BE2C (cell line): ENCODE measurements around the gene MOCS2.

ENCODE experiments used
- DNase-seq: peaks from one replicate; pipeline ENCODE4 v3.0.0-alpha.2; 2020
- H3K27me3 ChIP-seq: fragments of 250-450 bp; sonication (Bioruptor Pico); 2 replicates; pipeline ENCODE4 v1.5.1; 2020; ENCODE audit warnings: mild to moderate bottlenecking
- H3K36me3 ChIP-seq: fragments of 250-450 bp; sonication (Bioruptor Pico); 2 replicates; pipeline ENCODE4 v1.5.1; 2020; ENCODE audit warnings: mild to moderate bottlenecking
- H3K4me1 ChIP-seq: fragments of 250-450 bp; sonication (Bioruptor Pico); 2 replicates; pipeline ENCODE4 v1.5.1; 2020
- H3K4me3 ChIP-seq: 2 replicates; pipeline ENCODE4 v1.5.1; 2011; ENCODE audit warnings: low read depth, low read length
- H3K9me3 ChIP-seq: fragments of 250-450 bp; sonication (Bioruptor Pico); 2 replicates; pipeline ENCODE4 v1.5.1; 2020
- TF ChIP-seq, protein P1 (sequence below): IDR thresholded peaks from 2 replicates; pipeline ENCODE4 v1.5.1; 2012; ENCODE audit warnings: mild to moderate bottlenecking, low read depth, low read length

MOCS2 gene

DNA sequence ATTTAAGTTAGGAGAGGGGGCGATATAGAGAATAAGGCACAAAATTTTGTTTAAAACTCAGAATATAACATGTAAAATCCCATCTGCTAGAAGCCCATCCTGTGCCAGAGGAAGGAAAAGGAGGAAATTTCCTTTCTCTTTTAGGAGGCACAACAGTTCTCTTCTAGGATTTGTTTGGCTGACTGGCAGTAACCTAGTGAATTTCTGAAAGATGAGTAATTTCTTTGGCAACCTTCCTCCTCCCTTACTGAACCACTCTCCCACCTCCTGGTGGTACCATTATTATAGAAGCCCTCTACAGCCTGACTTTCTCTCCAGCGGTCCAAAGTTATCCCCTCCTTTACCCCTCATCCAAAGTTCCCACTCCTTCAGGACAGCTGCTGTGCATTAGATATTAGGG is 18.3 kb downstream of the MOCS2 start:
- no peaks in the 10 kb centered on the region for H3K9me3 ChIP-seq
- TF ChIP-seq, protein P1, sequence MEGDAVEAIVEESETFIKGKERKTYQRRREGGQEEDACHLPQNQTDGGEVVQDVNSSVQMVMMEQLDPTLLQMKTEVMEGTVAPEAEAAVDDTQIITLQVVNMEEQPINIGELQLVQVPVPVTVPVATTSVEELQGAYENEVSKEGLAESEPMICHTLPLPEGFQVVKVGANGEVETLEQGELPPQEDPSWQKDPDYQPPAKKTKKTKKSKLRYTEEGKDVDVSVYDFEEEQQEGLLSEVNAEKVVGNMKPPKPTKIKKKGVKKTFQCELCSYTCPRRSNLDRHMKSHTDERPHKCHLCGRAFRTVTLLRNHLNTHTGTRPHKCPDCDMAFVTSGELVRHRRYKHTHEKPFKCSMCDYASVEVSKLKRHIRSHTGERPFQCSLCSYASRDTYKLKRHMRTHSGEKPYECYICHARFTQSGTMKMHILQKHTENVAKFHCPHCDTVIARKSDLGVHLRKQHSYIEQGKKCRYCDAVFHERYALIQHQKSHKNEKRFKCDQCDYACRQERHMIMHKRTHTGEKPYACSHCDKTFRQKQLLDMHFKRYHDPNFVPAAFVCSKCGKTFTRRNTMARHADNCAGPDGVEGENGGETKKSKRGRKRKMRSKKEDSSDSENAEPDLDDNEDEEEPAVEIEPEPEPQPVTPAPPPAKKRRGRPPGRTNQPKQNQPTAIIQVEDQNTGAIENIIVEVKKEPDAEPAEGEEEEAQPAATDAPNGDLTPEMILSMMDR, result no peak
- H3K36me3 ChIP-seq, result no peaks in the 10 kb centered on the region
- H3K4me1 ChIP-seq, result no peaks in the 10 kb centered on the region
- H3K4me3 ChIP-seq, result no peak overlapping the region
- DNase-seq, result no peak
- no peaks in the 10 kb centered on the region for H3K27me3 ChIP-seq

DNA sequence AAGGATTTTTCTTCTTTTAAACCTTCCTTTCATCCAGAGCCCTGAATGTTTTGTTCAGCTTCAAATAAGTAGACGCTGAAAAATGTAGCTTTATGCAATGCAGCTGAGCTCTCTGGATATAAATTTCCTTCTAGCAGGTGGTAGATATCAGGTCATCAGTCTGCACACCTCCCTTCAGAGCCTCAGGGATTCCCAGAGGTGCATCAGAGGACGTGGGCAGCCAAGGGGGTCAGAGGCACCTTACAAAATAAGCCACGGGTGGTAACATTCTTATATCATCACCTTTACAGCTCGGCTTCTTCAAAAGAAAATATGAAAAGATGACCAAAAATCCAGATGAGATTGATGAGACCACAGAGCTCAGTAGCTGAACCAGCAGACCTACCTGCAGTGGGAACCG is 19.3 kb downstream of the MOCS2 start:
- H3K36me3 ChIP-seq, result no peaks in the 10 kb centered on the region
- no peak overlapping the region for H3K4me3 ChIP-seq
- H3K9me3 ChIP-seq, result no peaks in the 10 kb centered on the region
- no peak for DNase-seq
- H3K4me1 ChIP-seq, result no peaks in the 10 kb centered on the region
- no peaks in the 10 kb centered on the region for H3K27me3 ChIP-seq
- TF ChIP-seq, protein P1, result no peak

GRCh38 chr5:53089481-53089991 is 20.0 kb downstream of the MOCS2 start:
- Histone ChIP-seq H3K4me1 (no peaks in the 10 kb centered on the region), H3K36me3 (no peaks in the 10 kb centered on the region)
- no peak for DNase-seq

DNA sequence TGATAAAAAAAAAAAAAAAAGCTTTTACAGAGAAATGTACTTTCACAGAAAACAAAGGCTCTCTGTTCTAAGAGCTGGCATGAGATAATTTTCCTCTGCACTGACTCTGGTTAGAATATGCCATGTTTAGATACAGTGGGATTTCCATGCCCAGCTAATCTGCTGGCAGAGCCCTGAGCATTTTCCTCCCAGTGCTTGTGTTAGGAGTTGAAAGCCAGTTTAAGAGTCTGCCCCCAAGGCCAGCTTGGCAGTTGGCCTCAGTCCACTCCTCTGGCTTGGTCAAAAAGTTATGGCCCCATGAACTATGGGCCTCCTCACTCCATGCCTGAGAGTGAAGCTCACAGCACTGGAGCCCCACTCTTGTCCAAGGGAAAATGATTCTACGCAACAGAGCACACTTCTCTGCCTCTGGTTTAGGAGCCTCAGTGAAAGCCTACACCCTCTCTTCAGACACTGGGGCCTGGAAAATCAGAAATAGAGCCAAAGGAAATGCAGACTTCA is 21.9 kb downstream of the MOCS2 start:
- Histone ChIP-seq H3K9me3 (no peaks in the 10 kb centered on the region), H3K4me3 (no peak overlapping the region), H3K36me3 (no peaks in the 10 kb centered on the region), H3K27me3 (peaks cover 11% of the 10 kb centered on the region; the same call in 1 of the 2 replicates), H3K4me1 (no peaks in the 10 kb centered on the region)
- TF ChIP-seq, protein P1, result no peak
- DNase-seq, result no peak

More at GRCh38 chr5:53089481-53089991, 20.0 kb downstream of the MOCS2 start:
- Histone ChIP-seq H3K9me3 (no peaks in the 10 kb centered on the region), H3K27me3 (no peaks in the 10 kb centered on the region), H3K4me3 (no peak overlapping the region)
- TF ChIP-seq, protein P1, result no peak

DNA sequence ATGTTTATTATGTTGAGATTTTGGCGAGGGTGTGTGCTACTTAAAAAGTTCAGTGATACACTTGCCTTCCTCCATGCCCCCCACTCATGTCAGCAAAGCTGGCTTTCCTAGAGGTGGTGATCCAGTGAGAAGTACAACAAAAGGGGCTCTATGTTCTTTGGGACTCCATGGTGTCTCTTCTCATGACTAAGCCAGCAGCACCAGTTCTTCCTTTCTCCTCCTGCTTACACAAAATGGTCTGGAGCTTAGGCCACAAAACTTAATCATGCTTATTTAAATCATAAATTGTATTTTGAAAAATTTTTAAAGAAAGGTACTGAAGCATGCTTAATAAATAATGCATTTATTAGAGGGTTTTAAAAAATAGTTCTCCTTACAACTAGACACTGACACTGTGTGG is 22.4 kb downstream of the MOCS2 start:
- Histone ChIP-seq H3K36me3 (no peaks in the 10 kb centered on the region), H3K4me1 (no peaks in the 10 kb centered on the region), H3K9me3 (no peaks in the 10 kb centered on the region), H3K27me3 (peaks cover 11% of the 10 kb centered on the region; the same call in 1 of the 2 replicates), H3K4me3 (no peak overlapping the region)
- no peak for DNase-seq
- TF ChIP-seq, protein P1, result no peak

DNA sequence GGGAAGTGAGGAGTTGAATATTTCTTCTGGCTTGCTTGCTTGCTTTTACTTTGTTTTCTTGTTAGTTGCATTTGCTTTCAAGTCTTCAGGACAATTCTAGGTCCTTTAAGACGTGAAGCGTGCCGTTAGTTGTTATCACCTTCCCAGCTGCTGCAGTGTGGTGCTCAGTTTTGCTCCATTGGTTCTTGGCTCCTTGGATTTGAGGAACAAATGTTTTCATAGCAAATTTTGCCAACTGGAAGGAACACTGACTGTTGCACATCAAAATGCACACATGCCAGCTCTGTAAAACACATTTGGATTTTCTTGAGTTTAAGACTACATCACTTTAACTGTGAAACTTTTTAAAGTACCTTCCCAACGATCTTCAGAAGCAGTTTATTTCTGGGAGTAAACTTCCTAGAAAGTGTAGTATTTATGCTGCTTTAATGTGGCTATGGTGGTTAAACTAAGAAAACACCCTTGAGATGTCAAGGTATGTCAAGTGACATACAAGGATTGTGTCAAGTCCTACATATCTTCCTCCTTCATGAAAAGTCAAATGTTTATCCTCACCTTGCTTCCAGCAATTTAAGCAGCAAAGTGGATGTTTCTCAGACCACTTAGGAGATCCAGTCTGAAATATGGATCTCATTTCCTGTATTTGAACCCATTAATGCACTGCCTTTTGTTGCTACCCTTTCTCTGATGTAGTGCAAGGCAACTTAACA is 24.9 kb downstream of the MOCS2 start:
- Histone ChIP-seq H3K9me3 (no peaks in the 10 kb centered on the region), H3K4me3 (no peak overlapping the region), H3K4me1 (no peaks in the 10 kb centered on the region), H3K27me3 (peaks cover 24% of the 10 kb centered on the region), H3K36me3 (no peaks in the 10 kb centered on the region)
- TF ChIP-seq, protein P1, result no peak
- DNase-seq, result no peak
